GM18505 (cell line): Measurements from ENCODE around the gene MARCHF3.

Experiments used
- ATAC-seq: cut with Tn5 transposase; IDR thresholded peaks from one replicate; pipeline ENCODE4 v1.9.1; 2021; ENCODE audit not compliant: unreplicated experiment
- POLR2A ChIP-seq: IDR thresholded peaks from 4 replicates; pipeline ENCODE4 v1.6.1; 2011; ENCODE audit warnings: borderline replicate concordance; ENCODE audit not compliant: insufficient read depth, insufficient read length; ENCODE audit errors: extremely low read depth

MARCHF3 gene

DNA sequence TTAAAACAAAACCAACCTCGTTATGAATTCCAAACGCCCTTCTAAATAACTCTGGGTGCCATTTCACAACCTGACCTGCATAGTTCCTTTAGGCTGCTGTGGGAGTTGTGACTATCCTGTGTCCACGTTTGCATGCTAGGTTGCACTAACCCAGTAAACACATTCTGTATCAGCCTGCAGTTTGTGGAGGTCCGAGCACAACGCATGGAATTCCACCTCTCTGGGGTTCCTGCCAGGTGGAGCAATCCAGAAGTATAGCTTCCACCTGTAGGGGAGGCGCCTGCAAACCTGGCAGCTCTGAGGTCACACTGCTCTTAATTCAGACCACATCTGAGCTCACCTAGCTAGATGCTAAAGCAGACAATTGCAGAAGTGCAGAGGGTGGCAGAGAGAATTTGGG is 57.2 kb downstream of the MARCHF3 start:
- ATAC-seq, result no peak
- no peak for TF ChIP-seq POLR2A

GRCh38 chr5:126972062-126972895 is 58.1 kb downstream of the MARCHF3 start:
- ATAC-seq, result peak; percentile 61
- TF ChIP-seq POLR2A, result peak; percentile 30

GRCh38 chr5:126971455-126972031 is 58.8 kb downstream of the MARCHF3 start:
- TF ChIP-seq POLR2A, result no peak
- no peak for ATAC-seq

- no peak for ATAC-seq
- no peak for TF ChIP-seq POLR2A
Observed at GRCh38 chr5:126970517-126971017, 59.8 kb downstream of the MARCHF3 start.

DNA sequence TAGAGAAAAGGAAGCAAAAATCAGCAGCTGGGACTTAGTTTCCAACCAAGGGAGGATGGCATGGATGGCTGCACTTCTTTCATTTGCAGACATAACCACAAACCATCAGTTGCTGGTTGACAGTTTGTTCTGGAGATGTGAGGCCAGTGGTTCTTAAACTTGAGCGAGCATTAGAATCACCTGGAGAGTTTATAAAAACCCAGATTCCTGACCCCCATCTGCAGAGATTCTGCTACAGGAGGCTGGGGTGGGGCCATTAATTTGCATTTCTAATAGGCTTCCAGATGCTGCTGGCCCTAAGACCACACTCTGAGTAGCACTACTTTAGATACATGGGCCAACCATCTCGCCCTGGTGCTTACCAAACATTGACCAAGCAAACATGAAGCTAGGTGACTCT is 60.8 kb downstream of the MARCHF3 start:
- ATAC-seq, result peak; percentile 39
- no peak for TF ChIP-seq POLR2A

DNA sequence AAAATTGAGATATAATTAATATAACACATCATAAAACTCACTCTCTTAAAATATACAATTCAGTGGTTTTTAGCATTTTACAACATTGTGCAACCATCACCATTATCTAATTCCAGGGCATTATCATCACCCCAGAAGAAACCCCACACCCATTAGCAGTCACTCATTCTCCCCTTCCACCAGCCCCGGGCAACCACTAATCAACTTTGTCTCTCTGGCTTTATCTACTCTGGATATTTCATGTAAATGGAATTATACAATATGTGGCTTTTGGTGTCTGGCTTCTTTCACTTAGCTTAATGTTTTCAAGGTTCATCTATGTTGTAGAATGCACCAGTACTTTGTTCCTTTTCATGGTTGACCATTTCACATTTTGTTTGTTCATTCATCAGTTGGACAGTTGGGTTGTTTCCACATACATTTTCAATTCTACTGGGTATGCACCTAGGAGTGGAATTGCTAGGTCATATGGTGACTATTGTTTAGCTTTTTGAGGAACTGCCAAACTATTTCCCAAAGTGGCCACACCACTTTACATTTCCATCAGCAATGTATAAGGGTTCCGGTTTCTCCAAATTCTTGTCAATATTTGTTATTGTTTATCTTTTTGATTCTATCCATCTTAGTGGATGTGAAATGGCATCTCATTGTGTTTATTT is 62.4 kb downstream of the MARCHF3 start:
- no peak for TF ChIP-seq POLR2A

DNA sequence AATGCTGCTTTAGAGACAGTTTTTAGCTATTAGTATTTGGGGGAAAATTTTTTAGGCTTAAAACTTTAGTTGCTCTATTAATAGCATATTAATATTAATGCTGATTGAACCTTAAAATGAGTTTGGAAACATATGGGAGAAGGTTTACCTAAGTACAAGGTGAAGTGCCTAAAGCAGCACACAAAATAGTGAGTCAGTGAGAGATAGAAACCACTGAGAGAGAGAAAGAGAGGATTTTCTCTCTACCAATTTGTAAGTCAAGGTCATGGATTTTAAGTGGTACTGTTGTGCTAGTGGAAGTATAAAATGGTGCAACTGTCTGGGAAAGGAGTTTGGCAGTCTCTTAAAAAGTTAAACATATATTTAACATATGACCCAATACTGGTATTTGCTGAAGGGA is 64.9 kb downstream of the MARCHF3 start:
- no peak for TF ChIP-seq POLR2A
- ATAC-seq, result peak; percentile 14

More for the DNA sequence above, 62.4 kb downstream of the MARCHF3 start:
- ATAC-seq, result no peak

GRCh38 chr5:126965061-126965475 is 65.3 kb downstream of the MARCHF3 start:
- no peak for TF ChIP-seq POLR2A
- peak; percentile 41 for ATAC-seq

- no peak for ATAC-seq
- no peak for TF ChIP-seq POLR2A
Observed at GRCh38 chr5:126963822-126964375, 66.5 kb downstream of the MARCHF3 start.

- peak; percentile 54 for ATAC-seq
- no peak for TF ChIP-seq POLR2A
Observed at GRCh38 chr5:126961702-126962101, 68.7 kb downstream of the MARCHF3 start.

DNA sequence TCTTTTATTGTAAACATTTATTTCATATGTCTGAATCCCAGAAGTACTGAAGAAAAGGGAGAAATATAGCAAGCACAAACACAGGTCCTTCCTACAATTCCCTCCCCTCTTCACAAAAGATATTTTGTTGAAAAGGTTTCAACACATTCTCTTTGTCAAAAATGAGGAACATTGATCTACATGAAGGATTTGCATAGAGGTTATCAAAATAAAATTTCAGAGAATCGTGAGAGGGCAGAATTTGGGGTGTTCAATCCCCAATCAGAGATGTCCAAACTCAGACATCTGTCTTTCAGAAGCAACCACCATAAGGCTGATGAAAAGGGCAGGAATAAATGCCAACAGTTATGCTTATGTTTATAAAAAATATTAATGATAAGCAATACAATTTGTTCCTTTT is 69.2 kb downstream of the MARCHF3 start:
- TF ChIP-seq POLR2A, result no peak
- ATAC-seq, result no peak

- TF ChIP-seq POLR2A, result no peak
- no peak for ATAC-seq
Observed at GRCh38 chr5:126959188-126959587, 71.2 kb downstream of the MARCHF3 start.

- TF ChIP-seq POLR2A, result no peak
- no peak for ATAC-seq
Observed at GRCh38 chr5:126956991-126957390, 73.4 kb downstream of the MARCHF3 start.

DNA sequence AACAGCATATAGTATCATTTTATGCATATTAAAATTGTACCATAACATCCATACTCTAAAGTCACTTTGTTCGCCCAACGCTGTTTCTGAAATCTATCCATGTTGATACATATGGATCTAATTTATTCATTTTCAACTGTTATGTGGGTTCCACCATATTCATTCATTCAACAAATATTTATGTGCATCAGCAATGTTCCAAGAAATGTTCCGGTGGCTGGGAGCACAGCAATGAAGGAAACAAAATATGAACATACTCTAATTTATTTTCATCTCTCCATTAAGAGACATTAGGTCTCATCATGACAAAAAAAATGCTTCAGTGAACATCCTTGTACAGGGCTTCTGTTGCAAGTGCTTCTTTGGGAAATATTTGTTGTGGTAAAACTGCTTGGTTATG is 75.4 kb downstream of the MARCHF3 start:
- no peak for TF ChIP-seq POLR2A
- no peak for ATAC-seq

GRCh38 chr5:126953640-126954039 is 76.7 kb downstream of the MARCHF3 start:
- no peak for TF ChIP-seq POLR2A
- ATAC-seq, result no peak
